Astrocyte (in vitro differentiated cells and primary cell): ENCODE measurements around the gene ZBTB7C. TPM values are rescaled to one million over a fixed set of nuclear protein-coding genes. Genes with fewer than 3 reads are reported as not detected.

Experiments
- DNase-seq: peaks from one replicate; pipeline ENCODE4 v3.0.0-alpha.2; 2010; ENCODE audit warnings: low read depth
- FAIRE-seq: peaks from 2 replicates; lab custom pipeline; 2011; peaks lifted over from hg19 to GRCh38; lab: Jason Lieb, UNC
- H2AFZ ChIP-seq: 2 replicates; pipeline ENCODE4 v1.6.0; 2012; ENCODE audit warnings: low read depth, low read length, inconsistent platforms
- H3K27ac ChIP-seq: 2 replicates; pipeline ENCODE4 v1.5.1; 2011; ENCODE audit warnings: low read depth, low read length, inconsistent platforms
- H3K27me3 ChIP-seq: 2 replicates; pipeline ENCODE4 v1.6.0; 2011; ENCODE audit warnings: low read length, inconsistent platforms; ENCODE audit not compliant: insufficient read depth
- H3K36me3 ChIP-seq: 2 replicates; pipeline ENCODE4 v1.5.1; 2011; ENCODE audit warnings: low read length, inconsistent platforms; ENCODE audit not compliant: insufficient read depth
- H3K4me1 ChIP-seq: 2 replicates; pipeline ENCODE4 v1.5.1; 2011; ENCODE audit warnings: low read length, inconsistent platforms; ENCODE audit not compliant: insufficient read depth
- H3K4me2 ChIP-seq: 2 replicates; pipeline ENCODE4 v1.6.0; 2012; ENCODE audit warnings: low read length, inconsistent platforms
- H3K4me3 ChIP-seq: 2 replicates; pipeline ENCODE4 v1.5.1; 2011; ENCODE audit warnings: low read depth, mild to moderate bottlenecking, low read length, inconsistent platforms; ENCODE audit not compliant: insufficient read depth
- H3K79me2 ChIP-seq: 2 replicates; pipeline ENCODE4 v1.6.0; 2012; ENCODE audit warnings: mild to moderate bottlenecking, low read length, inconsistent platforms; ENCODE audit not compliant: insufficient read depth
- H3K9ac ChIP-seq: 2 replicates; pipeline ENCODE4 v1.6.0; 2012; ENCODE audit warnings: mild to moderate bottlenecking, low read length, inconsistent platforms
- H3K9me3 ChIP-seq: 2 replicates; pipeline ENCODE4 v1.5.1; 2012; ENCODE audit warnings: low read depth, mild to moderate bottlenecking, low read length, inconsistent platforms; ENCODE audit not compliant: insufficient read depth
- H4K20me1 ChIP-seq: 2 replicates; pipeline ENCODE4 v1.6.0; 2012; ENCODE audit warnings: low read length, inconsistent platforms; ENCODE audit not compliant: insufficient read depth
- H3K27ac Mint-ChIP-seq: one replicate; pipeline ENCODE4 v1.8.0; 2021; ENCODE audit warnings: mild to moderate bottlenecking, mixed read lengths; ENCODE audit not compliant: unreplicated experiment
- H3K27me3 Mint-ChIP-seq: one replicate; pipeline ENCODE4 v1.8.0; 2021; ENCODE audit warnings: low read depth, mixed read lengths; ENCODE audit not compliant: unreplicated experiment
- H3K36me3 Mint-ChIP-seq: one replicate; pipeline ENCODE4 v1.8.0; 2021; ENCODE audit warnings: low read depth, mixed read lengths; ENCODE audit not compliant: unreplicated experiment
- H3K4me1 Mint-ChIP-seq: one replicate; pipeline ENCODE4 v1.8.0; 2021; ENCODE audit warnings: low read depth, mixed read lengths; ENCODE audit not compliant: unreplicated experiment
- H3K4me3 Mint-ChIP-seq: one replicate; pipeline ENCODE4 v1.8.0; 2021; ENCODE audit warnings: mild to moderate bottlenecking, moderate library complexity, mixed read lengths; ENCODE audit not compliant: unreplicated experiment
- H3K9me3 Mint-ChIP-seq: one replicate; pipeline ENCODE4 v1.8.0; 2021; ENCODE audit warnings: mild to moderate bottlenecking, mixed read lengths; ENCODE audit not compliant: unreplicated experiment
- EZH2 ChIP-seq: IDR thresholded peaks from 2 replicates; pipeline ENCODE4 v1.6.1; 2012; ENCODE audit warnings: mild to moderate bottlenecking, low read length, inconsistent platforms; ENCODE audit not compliant: insufficient read depth
- total RNA-seq: library from RNA; stranded (reverse); gene quantifications from 2 replicates; pipeline ENCODE4 v1.2.1, GENCODE V29; 2021
- TF ChIP-seq, protein P1 (sequence below): IDR thresholded peaks from 2 replicates; pipeline ENCODE4 v1.5.1; 2011; ENCODE audit warnings: low read depth, mild to moderate bottlenecking, inconsistent platforms, low read length, moderate library complexity; ENCODE audit not compliant: insufficient read depth

Gene ZBTB7C
- total RNA-seq, 1 donor from 2014 or later: 1.0 TPM

DNA sequence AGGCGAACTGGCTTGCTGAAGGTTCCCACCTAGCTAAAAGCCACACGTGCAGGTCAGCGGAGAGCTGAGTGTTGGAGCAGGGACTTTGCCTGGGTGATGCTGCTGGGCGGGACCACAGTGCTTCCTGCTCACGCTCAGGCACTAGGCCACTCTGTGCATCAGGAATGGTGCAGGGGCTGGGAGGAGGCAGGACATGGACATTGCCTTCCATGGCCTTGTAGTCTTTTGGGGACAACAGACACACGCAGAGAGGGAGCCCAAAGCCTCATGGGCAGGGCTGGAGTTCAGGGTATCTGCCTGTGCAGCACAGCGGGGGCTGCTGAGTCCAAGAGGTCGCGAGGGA, 207.2 kb downstream of the ZBTB7C start:
- H3K27ac Mint-ChIP-seq: no peak overlapping the region
- H3K9me3 Mint-ChIP-seq: peaks cover 4% of the 10 kb centered on the region
- H2AFZ ChIP-seq: no peak overlapping the region
- no peaks in the 10 kb centered on the region for H3K79me2 ChIP-seq
- no peak overlapping the region for H3K4me3 Mint-ChIP-seq
- H3K9me3 ChIP-seq: no peaks in the 10 kb centered on the region
- no peak overlapping the region for H3K9ac ChIP-seq
- H3K4me3 ChIP-seq: no peak overlapping the region
- TF ChIP-seq, protein P1, sequence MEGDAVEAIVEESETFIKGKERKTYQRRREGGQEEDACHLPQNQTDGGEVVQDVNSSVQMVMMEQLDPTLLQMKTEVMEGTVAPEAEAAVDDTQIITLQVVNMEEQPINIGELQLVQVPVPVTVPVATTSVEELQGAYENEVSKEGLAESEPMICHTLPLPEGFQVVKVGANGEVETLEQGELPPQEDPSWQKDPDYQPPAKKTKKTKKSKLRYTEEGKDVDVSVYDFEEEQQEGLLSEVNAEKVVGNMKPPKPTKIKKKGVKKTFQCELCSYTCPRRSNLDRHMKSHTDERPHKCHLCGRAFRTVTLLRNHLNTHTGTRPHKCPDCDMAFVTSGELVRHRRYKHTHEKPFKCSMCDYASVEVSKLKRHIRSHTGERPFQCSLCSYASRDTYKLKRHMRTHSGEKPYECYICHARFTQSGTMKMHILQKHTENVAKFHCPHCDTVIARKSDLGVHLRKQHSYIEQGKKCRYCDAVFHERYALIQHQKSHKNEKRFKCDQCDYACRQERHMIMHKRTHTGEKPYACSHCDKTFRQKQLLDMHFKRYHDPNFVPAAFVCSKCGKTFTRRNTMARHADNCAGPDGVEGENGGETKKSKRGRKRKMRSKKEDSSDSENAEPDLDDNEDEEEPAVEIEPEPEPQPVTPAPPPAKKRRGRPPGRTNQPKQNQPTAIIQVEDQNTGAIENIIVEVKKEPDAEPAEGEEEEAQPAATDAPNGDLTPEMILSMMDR: no peak
- TF ChIP-seq EZH2: no peak
- peaks cover 44% of the 10 kb centered on the region for H3K27me3 Mint-ChIP-seq
- DNase-seq: no peak
- no peaks in the 10 kb centered on the region for H3K36me3 ChIP-seq
- no peaks in the 10 kb centered on the region for H4K20me1 ChIP-seq
- H3K4me2 ChIP-seq: no peak overlapping the region
- H3K4me1 Mint-ChIP-seq: peaks cover 9% of the 10 kb centered on the region
- no peaks in the 10 kb centered on the region for H3K4me1 ChIP-seq
- H3K36me3 Mint-ChIP-seq: peaks cover 2% of the 10 kb centered on the region
- H3K27ac ChIP-seq: no peak overlapping the region
- no peak for FAIRE-seq
- H3K27me3 ChIP-seq: peaks cover 9% of the 10 kb centered on the region

DNA sequence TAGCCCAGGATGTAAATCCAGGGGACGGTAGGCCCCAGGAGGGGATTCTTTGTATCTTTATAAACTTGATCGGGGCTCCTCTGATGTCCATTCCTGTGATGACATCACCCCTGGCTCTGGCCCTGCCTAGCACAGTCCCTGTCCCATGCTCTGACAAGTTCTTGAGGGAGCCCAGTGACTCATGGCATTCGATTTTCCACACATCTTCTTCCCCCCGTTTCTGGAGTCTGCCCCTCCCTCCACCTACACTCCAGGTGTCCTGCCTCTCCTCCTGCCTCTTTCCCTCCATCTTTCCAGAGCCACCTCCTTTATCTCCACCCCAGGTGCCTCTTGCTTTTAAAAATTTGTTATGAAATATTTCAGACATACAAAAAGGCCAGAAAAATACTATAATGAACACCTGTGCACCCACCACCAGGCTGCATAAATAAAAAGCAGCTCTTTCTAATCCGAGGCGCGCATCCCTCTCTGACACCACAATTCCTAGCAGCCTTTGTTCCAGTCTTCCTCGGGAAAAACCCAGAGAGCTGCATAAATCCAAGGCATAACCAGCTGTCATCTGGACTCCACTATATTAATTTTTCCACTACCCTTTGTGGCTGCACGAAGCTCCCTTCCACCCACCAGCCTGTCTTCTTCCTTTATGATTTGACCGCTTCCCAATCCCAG, 207.7 kb downstream of the ZBTB7C start:
- Histone ChIP-seq H3K27ac (no peak overlapping the region), H3K9me3 (no peaks in the 10 kb centered on the region), H3K9ac (no peak overlapping the region), H3K27me3 (peaks cover 11% of the 10 kb centered on the region), H3K4me2 (no peak overlapping the region), H2AFZ (no peak overlapping the region), H4K20me1 (no peaks in the 10 kb centered on the region), H3K36me3 (no peaks in the 10 kb centered on the region), H3K4me1 (no peaks in the 10 kb centered on the region), H3K79me2 (no peaks in the 10 kb centered on the region), H3K4me3 (no peak overlapping the region)
- no peak for FAIRE-seq
- peaks cover 47% of the 10 kb centered on the region for H3K27me3 Mint-ChIP-seq
- peaks cover 2% of the 10 kb centered on the region for H3K36me3 Mint-ChIP-seq
- peak overlapping the region; percentile 2 for H3K27ac Mint-ChIP-seq
- no peak overlapping the region for H3K4me3 Mint-ChIP-seq
- peaks cover 9% of the 10 kb centered on the region for H3K4me1 Mint-ChIP-seq
- no peak for TF ChIP-seq EZH2
- TF ChIP-seq, protein P1: no peak
- no peak for DNase-seq
- peaks cover 4% of the 10 kb centered on the region for H3K9me3 Mint-ChIP-seq

DNA sequence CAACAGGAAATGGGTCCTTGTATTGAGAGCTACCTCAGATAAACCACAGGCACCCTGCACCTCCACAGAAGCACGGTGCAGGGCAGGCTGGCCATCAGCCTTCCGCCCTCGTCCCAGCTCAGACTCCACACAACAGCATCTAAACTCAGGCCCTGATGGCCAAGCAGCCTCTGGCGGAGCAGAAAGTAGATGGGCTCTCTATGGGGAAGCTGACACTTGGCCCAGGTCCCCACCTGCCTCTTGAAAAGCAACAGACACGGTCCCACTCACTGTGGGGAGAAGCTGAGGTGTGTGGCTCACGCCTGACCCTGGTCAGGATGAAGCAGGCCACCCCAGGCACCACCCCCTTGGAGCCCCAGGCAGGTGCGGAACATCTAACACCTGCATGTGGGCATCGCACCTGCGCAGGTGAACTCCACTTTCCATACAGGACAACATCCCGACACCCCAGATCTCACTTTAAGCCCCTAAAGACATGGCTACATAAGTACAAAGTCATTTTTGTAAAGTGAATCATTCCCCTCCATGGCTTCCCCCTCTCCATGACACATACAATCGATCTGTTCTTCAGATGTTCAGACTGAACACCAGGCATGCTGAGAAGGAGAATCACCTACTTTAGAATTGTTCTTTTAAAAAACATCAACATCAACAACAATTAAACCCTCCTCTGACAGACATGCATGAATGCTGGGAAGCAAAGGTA, 208.4 kb downstream of the ZBTB7C start:
- no peak overlapping the region for H2AFZ ChIP-seq
- H3K27me3 Mint-ChIP-seq: peaks cover 49% of the 10 kb centered on the region
- H3K4me3 Mint-ChIP-seq: no peak overlapping the region
- no peaks in the 10 kb centered on the region for H3K4me1 ChIP-seq
- peaks cover 2% of the 10 kb centered on the region for H3K36me3 Mint-ChIP-seq
- TF ChIP-seq, protein P1: no peak
- no peak for TF ChIP-seq EZH2
- H3K27ac Mint-ChIP-seq: peak overlapping the region; percentile 62
- no peak overlapping the region for H3K9ac ChIP-seq
- no peaks in the 10 kb centered on the region for H3K9me3 ChIP-seq
- no peak overlapping the region for H3K27ac ChIP-seq
- no peak overlapping the region for H3K4me2 ChIP-seq
- peaks cover 4% of the 10 kb centered on the region for H3K9me3 Mint-ChIP-seq
- no peaks in the 10 kb centered on the region for H3K79me2 ChIP-seq
- no peak for FAIRE-seq
- H3K4me1 Mint-ChIP-seq: peaks cover 9% of the 10 kb centered on the region
- DNase-seq: no peak
- no peak overlapping the region for H3K4me3 ChIP-seq
- H3K27me3 ChIP-seq: peaks cover 11% of the 10 kb centered on the region
- no peaks in the 10 kb centered on the region for H4K20me1 ChIP-seq
- H3K36me3 ChIP-seq: no peaks in the 10 kb centered on the region
